Hematopoietic multipotent progenitor cell treated with erythropoietin and hydrocortisone succinate and interleukin-3 and kit ligand, for 6 days (in vitro differentiated cells): ENCODE measurements around the gene KIF5A.
"Not testable (repeated sequence)": the region's sequence is repeated elsewhere in the genome, so short reads cannot be mapped to it uniquely, and the experiment has no call there.

ENCODE experiments used
- DNase-seq: peaks from one replicate; pipeline ENCODE4 v3.0.0-alpha.2; 2015

KIF5A gene

GRCh38 chr12:57558864-57559263, 9.0 kb downstream of the KIF5A start:
- DNase-seq, result no peak

- DNase-seq, result no peak
These were observed 10.7 kb downstream of the KIF5A start for GRCh38 chr12:57560516-57560915.

- not testable (repeated sequence) for DNase-seq
These were observed 11.3 kb downstream of the KIF5A start for GRCh38 chr12:57561117-57561516.

GRCh38 chr12:57563358-57563757, 13.5 kb downstream of the KIF5A start:
- no peak for DNase-seq

- no peak for DNase-seq
These were observed 14.4 kb downstream of the KIF5A start for GRCh38 chr12:57564178-57564740.

- DNase-seq, result no peak
These were observed 19.0 kb downstream of the KIF5A start for GRCh38 chr12:57568838-57569237.

GRCh38 chr12:57569858-57570257, 20.0 kb downstream of the KIF5A start:
- no peak for DNase-seq

GRCh38 chr12:57570438-57570837, 20.6 kb downstream of the KIF5A start:
- DNase-seq, result not testable (repeated sequence)

- no peak for DNase-seq
These were observed 22.3 kb downstream of the KIF5A start for GRCh38 chr12:57571926-57572762.

GRCh38 chr12:57574795-57575194, 25.0 kb downstream of the KIF5A start:
- DNase-seq, result no peak

GRCh38 chr12:57575771-57576612, 26.1 kb downstream of the KIF5A start:
- no peak for DNase-seq

GRCh38 chr12:57576613-57577160, 26.8 kb downstream of the KIF5A start:
- DNase-seq, result no peak

- no peak for DNase-seq
These were observed 28.3 kb downstream of the KIF5A start for GRCh38 chr12:57577981-57578758.

- no peak for DNase-seq
These were observed 29.2 kb downstream of the KIF5A start for GRCh38 chr12:57579011-57579410.

GRCh38 chr12:57579677-57580465, 30.0 kb downstream of the KIF5A start:
- DNase-seq, result no peak

- DNase-seq, result no peak
These were observed 30.6 kb downstream of the KIF5A start for GRCh38 chr12:57580466-57580795.

GRCh38 chr12:57581802-57582201, 32.0 kb downstream of the KIF5A start:
- DNase-seq, result no peak

- no peak for DNase-seq
These were observed 32.6 kb downstream of the KIF5A start for GRCh38 chr12:57582440-57582839.

- peak; percentile 94 for DNase-seq
These were observed 33.4 kb downstream of the KIF5A start for GRCh38 chr12:57583008-57583831.

GRCh38 chr12:57584050-57584449, 34.2 kb downstream of the KIF5A start:
- no peak for DNase-seq

- no peak for DNase-seq
These were observed 34.8 kb downstream of the KIF5A start for GRCh38 chr12:57584690-57585089.
